ENCODE results near the gene TIMP1.
"Not testable (repeated sequence)": the region's sequence is repeated elsewhere in the genome, so short reads cannot be mapped to it uniquely, and the experiment has no call there.

TIMP1 gene

DNA sequence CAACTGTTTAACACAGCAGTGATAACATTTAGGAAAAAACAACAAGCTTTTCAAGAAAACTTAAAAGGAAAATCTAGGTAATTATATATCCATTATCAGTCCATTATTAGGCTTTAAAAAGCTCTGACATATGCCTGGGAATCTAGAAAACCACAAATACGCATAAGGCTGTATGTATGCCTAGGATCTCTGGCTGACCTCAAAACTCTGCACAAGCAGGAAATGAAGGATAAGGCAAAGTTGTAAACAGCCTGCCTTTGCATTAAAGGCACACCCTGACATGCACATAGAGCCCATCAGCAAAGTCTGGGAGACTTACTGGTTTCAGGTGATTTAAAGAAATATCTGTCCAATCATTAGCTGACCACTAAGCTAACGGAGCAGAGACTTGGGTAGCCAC lies 14.0 kb downstream of the TIMP1 start:
- Histone ChIP-seq H3K27ac (no peak overlapping the region), H3K36me3 (no peaks in the 10 kb centered on the region), H3K27me3 (ENCODE audit: insufficient read depth, low read depth, severe bottlenecking) (no peaks in the 10 kb centered on the region), H3K4me3 (ENCODE audit: low read depth, low read length) (no peak overlapping the region), H3K9me3 (ENCODE audit: severe bottlenecking) (peaks cover 2% of the 10 kb centered on the region)
- DNase-seq, result no peak
- TF ChIP-seq, protein P1, sequence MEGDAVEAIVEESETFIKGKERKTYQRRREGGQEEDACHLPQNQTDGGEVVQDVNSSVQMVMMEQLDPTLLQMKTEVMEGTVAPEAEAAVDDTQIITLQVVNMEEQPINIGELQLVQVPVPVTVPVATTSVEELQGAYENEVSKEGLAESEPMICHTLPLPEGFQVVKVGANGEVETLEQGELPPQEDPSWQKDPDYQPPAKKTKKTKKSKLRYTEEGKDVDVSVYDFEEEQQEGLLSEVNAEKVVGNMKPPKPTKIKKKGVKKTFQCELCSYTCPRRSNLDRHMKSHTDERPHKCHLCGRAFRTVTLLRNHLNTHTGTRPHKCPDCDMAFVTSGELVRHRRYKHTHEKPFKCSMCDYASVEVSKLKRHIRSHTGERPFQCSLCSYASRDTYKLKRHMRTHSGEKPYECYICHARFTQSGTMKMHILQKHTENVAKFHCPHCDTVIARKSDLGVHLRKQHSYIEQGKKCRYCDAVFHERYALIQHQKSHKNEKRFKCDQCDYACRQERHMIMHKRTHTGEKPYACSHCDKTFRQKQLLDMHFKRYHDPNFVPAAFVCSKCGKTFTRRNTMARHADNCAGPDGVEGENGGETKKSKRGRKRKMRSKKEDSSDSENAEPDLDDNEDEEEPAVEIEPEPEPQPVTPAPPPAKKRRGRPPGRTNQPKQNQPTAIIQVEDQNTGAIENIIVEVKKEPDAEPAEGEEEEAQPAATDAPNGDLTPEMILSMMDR (IDR thresholded peaks at IDR 0.05; ENCODE audit: low read depth, low read length), result no peak

DNA sequence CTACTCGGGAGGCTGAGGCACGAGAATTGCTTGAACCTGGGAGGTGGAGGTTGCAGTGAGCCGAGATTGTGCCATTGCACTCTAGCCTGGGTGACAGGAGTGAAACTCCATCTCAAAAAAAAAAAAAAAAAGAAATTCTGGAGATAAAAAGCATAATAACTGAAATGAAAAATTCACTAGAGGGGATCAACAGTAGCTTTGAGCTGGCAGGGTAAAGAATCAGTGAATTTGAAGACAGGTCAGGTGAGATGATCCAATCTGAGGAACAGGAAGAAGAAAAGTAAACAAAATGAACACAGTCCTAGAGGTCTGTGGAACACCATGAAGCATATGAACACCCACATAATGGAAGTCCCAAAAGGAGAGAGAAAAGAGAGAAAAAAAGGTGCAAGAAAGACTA lies 15.0 kb downstream of the TIMP1 start:
- Histone ChIP-seq H3K36me3 (no peaks in the 10 kb centered on the region), H3K4me3 (ENCODE audit: low read depth, low read length) (no peak overlapping the region), H3K9me3 (ENCODE audit: severe bottlenecking) (peaks cover 2% of the 10 kb centered on the region), H3K27ac (no peak overlapping the region), H3K27me3 (ENCODE audit: insufficient read depth, low read depth, severe bottlenecking) (no peaks in the 10 kb centered on the region)
- TF ChIP-seq, protein P1 (IDR thresholded peaks at IDR 0.05; ENCODE audit: low read depth, low read length), result no peak
- DNase-seq, result no peak

GRCh38 chrX:47603125-47603524 lies 20.9 kb downstream of the TIMP1 start:
- not testable (repeated sequence) for DNase-seq; H3K27me3 ChIP-seq (ENCODE audit: insufficient read depth, low read depth, severe bottlenecking); H3K9me3 ChIP-seq (ENCODE audit: severe bottlenecking); H3K36me3 ChIP-seq; H3K4me3 ChIP-seq (ENCODE audit: low read depth, low read length); H3K27ac ChIP-seq

DNA sequence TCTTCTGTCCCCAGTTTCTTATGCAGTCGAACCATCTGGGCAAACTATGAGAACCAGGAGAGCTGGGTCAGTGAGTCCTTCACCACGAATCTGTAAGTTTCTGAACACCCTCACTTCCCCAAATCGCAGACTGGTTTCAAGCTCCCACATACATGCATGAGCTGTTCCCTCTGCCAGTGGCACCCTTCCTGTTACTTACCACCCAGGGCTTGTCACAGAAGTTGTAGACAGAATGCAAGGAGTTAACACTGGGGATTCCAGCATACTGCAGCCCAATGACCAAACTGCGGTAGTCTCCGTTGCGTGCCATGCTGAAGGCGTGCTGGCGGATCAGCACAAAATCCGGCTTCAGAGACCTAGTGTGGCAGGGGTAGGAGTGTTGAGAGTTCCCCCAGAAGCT lies 22.8 kb downstream of the TIMP1 start:
- no peak for DNase-seq
- H3K4me3 ChIP-seq (ENCODE audit: low read depth, low read length), result no peak overlapping the region
- TF ChIP-seq, protein P1 (IDR thresholded peaks at IDR 0.05; ENCODE audit: low read depth, low read length), result no peak
- H3K9me3 ChIP-seq (ENCODE audit: severe bottlenecking), result no peaks in the 10 kb centered on the region
- no peaks in the 10 kb centered on the region for H3K36me3 ChIP-seq
- H3K27me3 ChIP-seq (ENCODE audit: insufficient read depth, low read depth, severe bottlenecking), result peaks cover 3% of the 10 kb centered on the region
- H3K27ac ChIP-seq, result no peak overlapping the region

GRCh38 chrX:47607091-47607490 lies 24.9 kb downstream of the TIMP1 start:
- H3K4me3 ChIP-seq (ENCODE audit: low read depth, low read length), result no peak overlapping the region
- no peak for DNase-seq
- TF ChIP-seq, protein P1 (IDR thresholded peaks at IDR 0.05; ENCODE audit: low read depth, low read length), result no peak
- no peaks in the 10 kb centered on the region for H3K36me3 ChIP-seq
- no peak overlapping the region for H3K27ac ChIP-seq
- no peaks in the 10 kb centered on the region for H3K9me3 ChIP-seq (ENCODE audit: severe bottlenecking)
- H3K27me3 ChIP-seq (ENCODE audit: insufficient read depth, low read depth, severe bottlenecking), result peaks cover 3% of the 10 kb centered on the region

- Histone ChIP-seq H3K9me3 (ENCODE audit: severe bottlenecking) (no peaks in the 10 kb centered on the region), H3K27ac (no peak overlapping the region)
- DNase-seq, result no peak
These were observed 26.0 kb downstream of the TIMP1 start for GRCh38 chrX:47608130-47608810.

More at GRCh38 chrX:47608130-47608810, 26.0 kb downstream of the TIMP1 start:
- H3K36me3 ChIP-seq, result no peaks in the 10 kb centered on the region
- TF ChIP-seq, protein P1 (IDR thresholded peaks at IDR 0.05; ENCODE audit: low read depth, low read length), result no peak
- H3K27me3 ChIP-seq (ENCODE audit: insufficient read depth, low read depth, severe bottlenecking), result peaks cover 3% of the 10 kb centered on the region
- no peak overlapping the region for H3K4me3 ChIP-seq (ENCODE audit: low read depth, low read length)
